Transverse colon (tissue), 4 donors: ENCODE data around the gene SYK. TPM values are rescaled to one million over a fixed set of nuclear protein-coding genes. Genes with fewer than 3 reads are reported as not detected.
A peak's percentile ranks its signal among the peaks of the same experiment; 100 is the strongest.

ENCODE experiments used
- DNase-seq: peaks from one replicate; pipeline ENCODE4 v3.0.0-alpha.2; 2019
- H3K27ac ChIP-seq, 4 donors: fragments of 200-600 bp; sonication (generic); 2 replicates each; pipeline ENCODE4 v1.5.1; 2016 to 2018; ENCODE audit warnings: inconsistent platforms in 4 of 4
- H3K27me3 ChIP-seq: fragments of 200-600 bp; sonication (generic); 2 replicates; pipeline ENCODE4 v1.5.1; 2017; ENCODE audit warnings: inconsistent platforms
- H3K36me3 ChIP-seq, 4 donors: fragments of 200-600 bp; sonication (generic); 2 replicates each; pipeline ENCODE4 v1.5.1; 2017 to 2019; ENCODE audit warnings: inconsistent platforms in 4 of 4
- H3K4me1 ChIP-seq, 4 donors: fragments of 200-600 bp; sonication (generic); 2 replicates each; pipeline ENCODE4 v1.5.1; 2017 to 2020; ENCODE audit warnings: inconsistent platforms in 4 of 4
- H3K4me3 ChIP-seq, 4 donors: fragments of 200-600 bp; sonication (generic); 1 replicate in 1 of 4; 2 replicates in 3 of 4; pipeline versions ENCODE4 v1.5.1 to v1.6.1; 2017 to 2019; ENCODE audit warnings: inconsistent platforms in 4 of 4
- H3K9me3 ChIP-seq, 2 donors: fragments of 200-600 bp; sonication (generic); 2 replicates each; pipeline ENCODE4 v1.5.1; 2017 to 2019; ENCODE audit warnings: inconsistent platforms in 2 of 2
- EP300 ChIP-seq: sonication (generic); formaldehyde crosslinking; IDR thresholded peaks from one replicate; pipeline ENCODE4 v1.6.1; 2017; ENCODE audit warnings: antibody characterized with exemption, low read depth
- POLR2A ChIP-seq: fragments of 450-650 bp; IDR thresholded peaks from one replicate; pipeline ENCODE4 v1.6.1; 2016; ENCODE audit warnings: antibody characterized with exemption, mild to moderate bottlenecking, moderate library complexity
- POLR2AphosphoS5 ChIP-seq, 3 donors: sonication (generic); formaldehyde crosslinking; IDR thresholded peaks; one replicate each; pipeline ENCODE4 v1.6.1; 2016; ENCODE audit warnings: antibody characterized with exemption in 3 of 3
- WGBS, 2 donors: methylation state at CpG; one replicate each; pipeline ENCODE4 v1.1.5; 2018; ENCODE audit warnings: low coverage in 1 of 2; 5-methylcytosine and 5-hydroxymethylcytosine counted together
- in situ Hi-C, 4 donors: fragments of 200-750 bp; cut with MboI; loops; one replicate each; pipeline versions ENCODE4 v1.15.0 to v1.15.1; 2017; ENCODE audit warnings: low sequenced_read_pairs in 3 of 4, low pct_ligation_motif_present in 1 of 4, low pct_unique_long_range_greater_than_20kb in 1 of 4
- intact Hi-C: fragments of 100-400 bp; cut with DNase I; formaldehyde crosslinking; loops from one replicate; pipeline ENCODE4 v1.15.1; 2023; ENCODE audit warnings: low total_unique reads
- total RNA-seq, 4 donors: library from RNA; depleted of rRNA; stranded (reverse); fragments of >200 nt; gene quantifications; one replicate each; pipeline ENCODE4 v1.1.0, GENCODE V29; 2016
- TF ChIP-seq, protein P1 (sequence below), 5 experiments: fragments of 200-600 bp in 3 of 5; fragments of 450-650 bp in 2 of 5; sonication (generic) in 3 of 5; IDR thresholded peaks; 1 replicate in 2 of 5; 2 replicates in 3 of 5; pipeline ENCODE4 v1.5.1; 2016 to 2017; ENCODE audit warnings: antibody characterized with exemption in 5 of 5, inconsistent platforms in 3 of 5, mild to moderate bottlenecking in 2 of 5, moderate library complexity in 1 of 5

The SYK gene
- total RNA-seq, 4 donors from 2014 or later, result 32.2 to 534 (median 34.3) TPM

DNA sequence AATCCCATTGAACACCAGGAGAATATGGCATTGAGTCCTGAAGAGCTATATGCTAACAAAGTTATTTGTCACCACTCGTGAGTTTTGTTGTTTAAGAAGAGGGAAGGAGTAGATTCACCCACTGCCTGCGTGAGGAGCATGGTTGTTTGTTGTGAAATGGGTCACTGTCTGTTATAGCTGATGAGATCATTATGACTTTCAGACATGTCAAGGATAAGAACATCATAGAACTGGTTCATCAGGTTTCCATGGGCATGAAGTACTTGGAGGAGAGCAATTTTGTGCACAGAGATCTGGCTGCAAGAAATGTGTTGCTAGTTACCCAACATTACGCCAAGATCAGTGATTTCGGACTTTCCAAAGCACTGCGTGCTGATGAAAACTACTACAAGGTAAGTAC lies 76.9 kb downstream of the SYK start:
- no peak for DNase-seq
- TF ChIP-seq POLR2A (no peak), POLR2AphosphoS5 (IDR thresholded peaks at IDR 0.05) (no peak), EP300 (no peak)
- TF ChIP-seq, protein P1, sequence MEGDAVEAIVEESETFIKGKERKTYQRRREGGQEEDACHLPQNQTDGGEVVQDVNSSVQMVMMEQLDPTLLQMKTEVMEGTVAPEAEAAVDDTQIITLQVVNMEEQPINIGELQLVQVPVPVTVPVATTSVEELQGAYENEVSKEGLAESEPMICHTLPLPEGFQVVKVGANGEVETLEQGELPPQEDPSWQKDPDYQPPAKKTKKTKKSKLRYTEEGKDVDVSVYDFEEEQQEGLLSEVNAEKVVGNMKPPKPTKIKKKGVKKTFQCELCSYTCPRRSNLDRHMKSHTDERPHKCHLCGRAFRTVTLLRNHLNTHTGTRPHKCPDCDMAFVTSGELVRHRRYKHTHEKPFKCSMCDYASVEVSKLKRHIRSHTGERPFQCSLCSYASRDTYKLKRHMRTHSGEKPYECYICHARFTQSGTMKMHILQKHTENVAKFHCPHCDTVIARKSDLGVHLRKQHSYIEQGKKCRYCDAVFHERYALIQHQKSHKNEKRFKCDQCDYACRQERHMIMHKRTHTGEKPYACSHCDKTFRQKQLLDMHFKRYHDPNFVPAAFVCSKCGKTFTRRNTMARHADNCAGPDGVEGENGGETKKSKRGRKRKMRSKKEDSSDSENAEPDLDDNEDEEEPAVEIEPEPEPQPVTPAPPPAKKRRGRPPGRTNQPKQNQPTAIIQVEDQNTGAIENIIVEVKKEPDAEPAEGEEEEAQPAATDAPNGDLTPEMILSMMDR (IDR thresholded peaks at IDR 0.05), result no peak
- H3K9me3 ChIP-seq, result no peaks in the 10 kb centered on the region
- H3K27me3 ChIP-seq, result no peaks in the 10 kb centered on the region
- peaks cover 0 to 18% (median 0%) of the 10 kb centered on the region in 4 donors for H3K36me3 ChIP-seq
- H3K4me3 ChIP-seq, result no peak overlapping the region
- 84 to 88% methylated on average over 5 of the region's 5 CpGs for WGBS, 2 donors
- intact Hi-C loops (loop anchor here (10.0 kb wide), 1 partner anchor 1304 kb away; no protein-coding TSS in a partner anchor), in situ Hi-C loops (loop anchor here in 2 of 4 donors (10.0 kb wide), 2 partner anchors 734 to 1284 kb away; no protein-coding TSS in a partner anchor)
- no peak overlapping the region for H3K27ac ChIP-seq
- no peaks in the 10 kb centered on the region for H3K4me1 ChIP-seq

DNA sequence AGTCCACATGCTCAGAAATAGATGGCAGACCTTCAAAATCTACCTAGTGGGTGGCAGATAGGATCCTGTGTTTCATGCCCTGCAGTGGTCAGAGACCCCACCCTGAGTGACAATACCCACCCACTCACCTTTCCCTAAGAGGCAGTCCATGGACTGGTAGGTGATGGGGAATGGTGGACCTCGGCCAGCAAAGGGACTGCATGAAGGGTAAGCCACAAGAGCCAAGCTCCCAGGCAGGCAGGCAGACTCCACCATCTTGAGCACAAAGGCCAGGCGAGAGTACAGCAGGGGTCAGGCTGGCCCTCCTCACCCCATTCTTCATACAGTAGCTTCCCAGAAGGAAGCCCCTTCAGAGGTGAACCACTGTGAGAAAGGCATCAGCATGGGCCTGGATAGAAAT lies 78.4 kb downstream of the SYK start:
- WGBS, 2 donors, result 100% methylated on average over 2 of the region's 2 CpGs; no CpG with 5 or more reads in 1 of the 2 donors

DNA sequence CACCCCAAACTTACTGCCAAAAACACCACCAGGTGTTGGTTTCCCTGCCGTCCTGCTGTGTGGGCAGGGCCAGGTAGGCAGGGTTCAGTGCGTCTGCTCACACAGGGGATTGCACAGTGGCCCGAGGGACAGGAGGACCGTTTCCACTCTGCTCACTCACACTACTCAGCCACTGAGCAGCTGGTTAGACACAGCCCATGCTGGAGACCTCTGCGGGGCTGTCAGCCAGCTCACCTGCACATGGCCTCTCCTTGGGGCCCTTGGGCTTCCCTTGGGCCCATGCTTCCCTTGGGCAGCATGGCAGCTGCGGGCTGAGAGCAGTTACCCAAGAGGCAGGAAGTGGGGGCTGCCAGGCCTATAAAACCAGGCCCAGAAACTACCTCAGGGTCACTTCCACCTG lies 79.0 kb downstream of the SYK start:
- 75 to 80% methylated on average over 1 to 5 of the region's 6 CpGs for WGBS, 2 donors
- Histone ChIP-seq H3K4me3 (no peak overlapping the region), H3K36me3 (peaks cover 0 to 7% (median 0%) of the 10 kb centered on the region in 4 donors), H3K4me1 (no peaks in the 10 kb centered on the region), H3K9me3 (no peaks in the 10 kb centered on the region), H3K27ac (peak overlapping the region in 1 of 4 donors; percentile 37), H3K27me3 (no peaks in the 10 kb centered on the region)
- intact Hi-C loops (no loop called here), in situ Hi-C loops (no loop called here)
- peak; percentile 20 for DNase-seq
- no peak for TF ChIP-seq POLR2AphosphoS5 (IDR thresholded peaks at IDR 0.05)
- no peak for TF ChIP-seq POLR2A
- TF ChIP-seq, protein P1 (IDR thresholded peaks at IDR 0.05), result no peak
- no peak for TF ChIP-seq EP300

More for the DNA sequence above, 78.4 kb downstream of the SYK start:
- no peak for DNase-seq
- no peak overlapping the region for H3K27ac ChIP-seq
- TF ChIP-seq, protein P1 (IDR thresholded peaks at IDR 0.05), result no peak
- TF ChIP-seq EP300 (no peak), POLR2A (no peak), POLR2AphosphoS5 (IDR thresholded peaks at IDR 0.05) (no peak)
- no peaks in the 10 kb centered on the region for H3K9me3 ChIP-seq
- no peak overlapping the region for H3K4me3 ChIP-seq
- H3K4me1 ChIP-seq, result no peaks in the 10 kb centered on the region
- intact Hi-C loops (no loop called here), in situ Hi-C loops (no loop called here)
- H3K27me3 ChIP-seq, result no peaks in the 10 kb centered on the region
- peaks cover 0 to 7% (median 0%) of the 10 kb centered on the region in 4 donors for H3K36me3 ChIP-seq

DNA sequence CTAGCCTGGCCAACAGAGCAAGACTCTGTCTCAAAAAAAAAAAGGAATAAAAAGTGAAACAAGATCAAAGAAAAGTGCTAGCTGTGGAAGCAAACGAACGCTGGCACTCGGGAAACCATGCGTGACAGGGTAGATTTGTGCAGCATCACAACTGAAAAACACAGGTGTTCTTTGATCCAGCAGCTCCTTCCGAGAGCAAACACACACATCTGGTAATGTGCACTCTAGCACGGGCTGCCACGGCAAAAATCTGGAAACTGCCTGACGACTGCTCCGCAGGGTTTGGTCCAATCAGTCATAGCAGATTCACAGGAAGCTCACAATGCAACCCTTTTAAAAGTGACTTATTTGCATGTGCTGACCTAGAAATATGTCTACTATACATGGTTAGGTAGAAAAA lies 80.0 kb downstream of the SYK start:
- H3K36me3 ChIP-seq, result peaks cover 0 to 7% (median 0%) of the 10 kb centered on the region in 4 donors
- TF ChIP-seq, protein P1 (IDR thresholded peaks at IDR 0.05), result no peak
- TF ChIP-seq EP300 (no peak), POLR2AphosphoS5 (IDR thresholded peaks at IDR 0.05) (no peak), POLR2A (no peak)
- H3K4me1 ChIP-seq, result no peaks in the 10 kb centered on the region
- H3K27ac ChIP-seq, result peak overlapping the region in 1 of 4 donors; percentile 37
- WGBS, 2 donors, result 81 to 100% methylated on average over 3 to 9 of the region's 9 CpGs
- intact Hi-C loops (no loop called here), in situ Hi-C loops (no loop called here)
- no peaks in the 10 kb centered on the region for H3K27me3 ChIP-seq
- H3K4me3 ChIP-seq, result no peak overlapping the region
- peak; percentile 40 for DNase-seq
- no peaks in the 10 kb centered on the region for H3K9me3 ChIP-seq
